Glomerular visceral epithelial cell (primary cell): ENCODE results near the gene GP9.
A peak's percentile ranks its signal among the peaks of the same experiment; 100 is the strongest.

Experiments used
- DNase-seq: peaks from one replicate; pipeline ENCODE4 v3.0.0-alpha.2; 2016; ENCODE audit errors: extremely low spot score

The GP9 gene

GRCh38 chr3:129028866-129029265, 31.7 kb upstream of the GP9 start:
- no peak for DNase-seq

- no peak for DNase-seq
These were observed 30.0 kb upstream of the GP9 start for GRCh38 chr3:129030611-129031010.

GRCh38 chr3:129031476-129032215, 28.9 kb upstream of the GP9 start:
- no peak for DNase-seq

GRCh38 chr3:129032716-129033115, 27.9 kb upstream of the GP9 start:
- DNase-seq: no peak

GRCh38 chr3:129033151-129033550, 27.4 kb upstream of the GP9 start:
- no peak for DNase-seq

- no peak for DNase-seq
These were observed 26.8 kb upstream of the GP9 start for GRCh38 chr3:129033633-129034321.

- no peak for DNase-seq
These were observed 25.9 kb upstream of the GP9 start for GRCh38 chr3:129034642-129035041.

GRCh38 chr3:129035360-129036221, 25.0 kb upstream of the GP9 start:
- DNase-seq: no peak

GRCh38 chr3:129036222-129037092, 24.1 kb upstream of the GP9 start:
- no peak for DNase-seq

GRCh38 chr3:129037093-129037419, 23.5 kb upstream of the GP9 start:
- DNase-seq: no peak

- DNase-seq: no peak
These were observed 22.3 kb upstream of the GP9 start for GRCh38 chr3:129038121-129038855.

- DNase-seq: peak; percentile 49
These were observed 21.1 kb upstream of the GP9 start for GRCh38 chr3:129039271-129040038.

- DNase-seq: no peak
These were observed 20.6 kb upstream of the GP9 start for GRCh38 chr3:129040039-129040336.

- DNase-seq: no peak
These were observed 19.8 kb upstream of the GP9 start for GRCh38 chr3:129040579-129041300.

- no peak for DNase-seq
These were observed 14.9 kb upstream of the GP9 start for GRCh38 chr3:129045675-129046036.

- DNase-seq: no peak
These were observed 14.4 kb upstream of the GP9 start for GRCh38 chr3:129046037-129046731.

GRCh38 chr3:129046732-129047552, 13.6 kb upstream of the GP9 start:
- no peak for DNase-seq

- DNase-seq: no peak
These were observed 13.1 kb upstream of the GP9 start for GRCh38 chr3:129047553-129047839.
